ENCODE results near the gene DNASE1L1. TPM values are rescaled to one million over a fixed set of nuclear protein-coding genes. Genes with fewer than 3 reads are reported as not detected.

The DNASE1L1 gene
- polyA plus RNA-seq, 3 donors = 26.2 to 64.5 (median 27.2) TPM

DNA sequence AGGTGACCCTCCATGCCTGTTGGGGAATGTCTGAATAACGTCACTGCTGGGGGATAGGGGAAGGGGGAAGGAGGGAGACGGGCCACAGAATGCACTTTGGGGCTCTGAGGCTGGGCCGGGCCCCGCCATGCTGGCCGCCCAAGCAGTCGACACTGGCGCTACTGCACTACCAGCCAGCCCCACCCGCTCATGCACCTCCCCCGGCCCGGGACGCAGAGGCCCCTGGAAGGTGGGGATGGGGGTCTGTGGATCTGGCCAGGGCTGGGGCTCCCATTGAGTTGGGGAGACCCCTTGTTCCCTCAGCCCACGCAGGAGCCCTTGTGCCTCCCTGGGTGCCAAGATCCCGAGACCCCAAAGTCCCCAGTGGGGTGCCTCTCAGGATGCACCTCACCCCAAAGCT lies 52.5 kb downstream of the DNASE1L1 start:
- H3K27me3 Mint-ChIP-seq (ENCODE audit: low read depth in 3 of 3) = peaks cover 0 to 2% (median 0%) of the 10 kb centered on the region in 3 donors
- peaks cover 4 to 17% of the 10 kb centered on the region in 2 donors for H3K4me1 ChIP-seq (ENCODE audit: control insufficient read depth in 1 of 2, insufficient read depth in 2 of 2, low read length in 2 of 2)
- no CpG with 5 or more reads among the region's 13 CpGs for WGBS (ENCODE audit: insufficient coverage)
- H3K4me3 Mint-ChIP-seq = no peak overlapping the region
- H3K4me3 ChIP-seq (replicated peaks in 1 of 3; ENCODE audit: low read depth in 2 of 3, low read length in 3 of 3) = no peak overlapping the region
- H3K9ac ChIP-seq (ENCODE audit: insufficient read depth, low read length, poor library complexity, severe bottlenecking) = no peak overlapping the region
- intact Hi-C loops (cut with micrococcal nuclease) = no loop called here
- H3K4me2 ChIP-seq (replicated peaks; ENCODE audit: extremely low read depth, low read length, poor library complexity, severe bottlenecking) = no peak overlapping the region
- H3K27ac Mint-ChIP-seq = peak overlapping the region in 3 of 7 donors; percentile 35 to 84 (median 59)
- H2AFZ ChIP-seq (ENCODE audit: insufficient read depth, low read depth, low read length, poor library complexity, severe bottlenecking) = no peak overlapping the region
- no peaks in the 10 kb centered on the region for H3K9me3 Mint-ChIP-seq
- no peaks in the 10 kb centered on the region for H3K27me3 ChIP-seq (ENCODE audit: control insufficient read depth in 2 of 2, insufficient read depth in 2 of 2, low read length in 2 of 2)
- peaks cover 57 to 93% of the 10 kb centered on the region in 2 donors for H3K36me3 Mint-ChIP-seq
- H3K79me2 ChIP-seq (ENCODE audit: insufficient read depth, low read length) = peaks cover 65% of the 10 kb centered on the region
- DNase-seq = no peak
- TF ChIP-seq, protein P1, sequence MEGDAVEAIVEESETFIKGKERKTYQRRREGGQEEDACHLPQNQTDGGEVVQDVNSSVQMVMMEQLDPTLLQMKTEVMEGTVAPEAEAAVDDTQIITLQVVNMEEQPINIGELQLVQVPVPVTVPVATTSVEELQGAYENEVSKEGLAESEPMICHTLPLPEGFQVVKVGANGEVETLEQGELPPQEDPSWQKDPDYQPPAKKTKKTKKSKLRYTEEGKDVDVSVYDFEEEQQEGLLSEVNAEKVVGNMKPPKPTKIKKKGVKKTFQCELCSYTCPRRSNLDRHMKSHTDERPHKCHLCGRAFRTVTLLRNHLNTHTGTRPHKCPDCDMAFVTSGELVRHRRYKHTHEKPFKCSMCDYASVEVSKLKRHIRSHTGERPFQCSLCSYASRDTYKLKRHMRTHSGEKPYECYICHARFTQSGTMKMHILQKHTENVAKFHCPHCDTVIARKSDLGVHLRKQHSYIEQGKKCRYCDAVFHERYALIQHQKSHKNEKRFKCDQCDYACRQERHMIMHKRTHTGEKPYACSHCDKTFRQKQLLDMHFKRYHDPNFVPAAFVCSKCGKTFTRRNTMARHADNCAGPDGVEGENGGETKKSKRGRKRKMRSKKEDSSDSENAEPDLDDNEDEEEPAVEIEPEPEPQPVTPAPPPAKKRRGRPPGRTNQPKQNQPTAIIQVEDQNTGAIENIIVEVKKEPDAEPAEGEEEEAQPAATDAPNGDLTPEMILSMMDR (IDR thresholded peaks at IDR 0.05) = no peak
- H3K4me1 Mint-ChIP-seq = no peaks in the 10 kb centered on the region
- H4K20me1 ChIP-seq (ENCODE audit: insufficient read depth, low read length) = peaks cover 99% of the 10 kb centered on the region
- no peak overlapping the region for H3K27ac ChIP-seq (ENCODE audit: low read depth in 1 of 2, low read length in 2 of 2)
- no peaks in the 10 kb centered on the region for H3K9me3 ChIP-seq (replicated peaks in 1 of 2; ENCODE audit: control insufficient read depth in 1 of 2, insufficient read depth in 1 of 2, low read length in 2 of 2)
- peaks cover 97 to 98% of the 10 kb centered on the region in 2 donors for H3K36me3 ChIP-seq (replicated peaks in 1 of 2; ENCODE audit: control insufficient read depth in 1 of 2, insufficient read depth in 2 of 2, low read length in 2 of 2)

DNA sequence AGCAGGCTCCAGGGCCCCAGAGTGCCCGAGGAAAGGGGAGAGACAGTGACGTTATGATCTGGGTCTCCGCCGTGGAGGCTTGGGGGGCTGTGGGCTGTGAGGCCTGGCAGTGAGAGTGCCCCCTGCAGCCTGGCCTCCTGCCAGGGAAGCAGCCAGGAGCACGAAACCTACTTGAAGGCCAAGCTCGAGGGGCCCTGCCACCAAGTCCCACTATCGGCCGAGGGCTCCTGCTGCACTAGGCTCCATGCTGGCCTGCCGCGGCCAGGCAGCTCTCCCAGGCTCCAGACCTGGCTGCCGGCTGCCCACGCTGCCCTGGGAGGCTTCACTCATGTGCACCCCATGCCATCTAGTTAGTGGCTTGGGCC lies 53.3 kb downstream of the DNASE1L1 start:
- Mint-ChIP-seq H3K4me1 (no peaks in the 10 kb centered on the region), H3K36me3 (peaks cover 56 to 88% of the 10 kb centered on the region in 2 donors), H3K27me3 (ENCODE audit: low read depth in 3 of 3) (peaks cover 0 to 2% (median 0%) of the 10 kb centered on the region in 3 donors), H3K9me3 (no peaks in the 10 kb centered on the region), H3K4me3 (no peak overlapping the region), H3K27ac (peak overlapping the region in 2 of 7 donors; percentile 37 to 68)
- intact Hi-C loops (cut with micrococcal nuclease) = no loop called here
- DNase-seq = no peak
- H2AFZ ChIP-seq (ENCODE audit: insufficient read depth, low read depth, low read length, poor library complexity, severe bottlenecking) = no peak overlapping the region
- H3K27ac ChIP-seq (ENCODE audit: low read depth in 1 of 2, low read length in 2 of 2) = no peak overlapping the region
- H3K27me3 ChIP-seq (ENCODE audit: control insufficient read depth in 2 of 2, insufficient read depth in 2 of 2, low read length in 2 of 2) = no peaks in the 10 kb centered on the region
- H3K79me2 ChIP-seq (ENCODE audit: insufficient read depth, low read length) = peaks cover 59% of the 10 kb centered on the region
- TF ChIP-seq, protein P1 (IDR thresholded peaks at IDR 0.05) = no peak
- H3K9ac ChIP-seq (ENCODE audit: insufficient read depth, low read length, poor library complexity, severe bottlenecking) = no peak overlapping the region
- H3K4me1 ChIP-seq (ENCODE audit: control insufficient read depth in 1 of 2, insufficient read depth in 2 of 2, low read length in 2 of 2) = peaks cover 7 to 17% of the 10 kb centered on the region in 2 donors
- peaks cover 99 to 100% of the 10 kb centered on the region in 2 donors for H3K36me3 ChIP-seq (replicated peaks in 1 of 2; ENCODE audit: control insufficient read depth in 1 of 2, insufficient read depth in 2 of 2, low read length in 2 of 2)
- H3K4me3 ChIP-seq (replicated peaks in 1 of 3; ENCODE audit: low read depth in 2 of 3, low read length in 3 of 3) = no peak overlapping the region
- 100% methylated on average over 6 of the region's 12 CpGs for WGBS (ENCODE audit: insufficient coverage)
- no peak overlapping the region for H3K4me2 ChIP-seq (replicated peaks; ENCODE audit: extremely low read depth, low read length, poor library complexity, severe bottlenecking)
- H3K9me3 ChIP-seq (replicated peaks in 1 of 2; ENCODE audit: control insufficient read depth in 1 of 2, insufficient read depth in 1 of 2, low read length in 2 of 2) = no peaks in the 10 kb centered on the region
- peaks cover 100% of the 10 kb centered on the region for H4K20me1 ChIP-seq (ENCODE audit: insufficient read depth, low read length)
